GM12864 (cell line): ENCODE data around the gene OR52B4.
"Not testable (repeated sequence)": the region's sequence is repeated elsewhere in the genome, so short reads cannot be mapped to it uniquely, and the experiment has no call there.

ENCODE experiments used
- DNase-seq: peaks from one replicate; pipeline ENCODE4 v3.0.0-alpha.2; 2011; ENCODE audit warnings: low read depth
- H3K4me3 ChIP-seq: 2 replicates; pipeline ENCODE4 v1.5.1; 2011; ENCODE audit warnings: mild to moderate bottlenecking, low read depth, low read length, control low read depth
- TF ChIP-seq, protein P1 (sequence below): IDR thresholded peaks from 2 replicates; pipeline ENCODE4 v1.5.1; 2011; ENCODE audit warnings: low read depth, mild to moderate bottlenecking, moderate library complexity, low read length, control low read depth, inconsistent platforms; ENCODE audit errors: missing control alignments

Gene OR52B4

DNA sequence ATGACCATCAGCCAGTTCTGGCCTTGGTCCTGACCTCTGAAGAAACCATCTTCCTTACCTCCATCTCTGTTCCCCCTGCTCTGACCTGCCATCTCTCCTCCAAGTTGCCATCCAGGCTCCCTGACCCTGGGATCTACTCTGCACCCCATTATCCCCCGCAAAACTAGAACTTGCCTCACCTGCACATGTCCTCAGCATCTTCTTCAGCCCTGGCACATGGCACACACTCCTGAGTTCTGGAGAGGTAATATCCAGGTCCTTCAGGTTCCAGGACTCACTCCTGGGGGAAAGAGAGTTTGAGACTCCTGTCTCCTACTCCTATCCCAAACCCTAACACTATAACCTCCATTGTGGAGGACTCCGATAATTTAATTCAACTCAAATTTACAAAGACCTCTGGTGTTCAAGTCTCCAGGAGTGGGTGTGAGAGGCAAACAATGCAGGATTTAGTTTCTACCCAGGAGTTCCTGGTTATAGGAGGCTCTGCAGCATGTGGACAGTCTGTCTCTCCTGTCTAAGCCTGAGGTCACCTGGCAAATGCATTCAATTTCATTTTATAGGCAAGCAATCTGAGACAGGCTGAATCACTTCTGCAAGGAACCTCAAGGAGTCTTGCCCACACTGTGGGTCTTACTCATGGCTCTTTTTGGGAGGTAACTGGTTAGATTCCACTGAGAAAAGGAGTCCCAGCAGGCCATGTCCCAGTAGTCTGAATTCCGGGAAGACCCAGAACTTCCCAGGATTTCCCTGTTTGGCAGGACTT lies 18.0 kb upstream of the OR52B4 start:
- TF ChIP-seq, protein P1, sequence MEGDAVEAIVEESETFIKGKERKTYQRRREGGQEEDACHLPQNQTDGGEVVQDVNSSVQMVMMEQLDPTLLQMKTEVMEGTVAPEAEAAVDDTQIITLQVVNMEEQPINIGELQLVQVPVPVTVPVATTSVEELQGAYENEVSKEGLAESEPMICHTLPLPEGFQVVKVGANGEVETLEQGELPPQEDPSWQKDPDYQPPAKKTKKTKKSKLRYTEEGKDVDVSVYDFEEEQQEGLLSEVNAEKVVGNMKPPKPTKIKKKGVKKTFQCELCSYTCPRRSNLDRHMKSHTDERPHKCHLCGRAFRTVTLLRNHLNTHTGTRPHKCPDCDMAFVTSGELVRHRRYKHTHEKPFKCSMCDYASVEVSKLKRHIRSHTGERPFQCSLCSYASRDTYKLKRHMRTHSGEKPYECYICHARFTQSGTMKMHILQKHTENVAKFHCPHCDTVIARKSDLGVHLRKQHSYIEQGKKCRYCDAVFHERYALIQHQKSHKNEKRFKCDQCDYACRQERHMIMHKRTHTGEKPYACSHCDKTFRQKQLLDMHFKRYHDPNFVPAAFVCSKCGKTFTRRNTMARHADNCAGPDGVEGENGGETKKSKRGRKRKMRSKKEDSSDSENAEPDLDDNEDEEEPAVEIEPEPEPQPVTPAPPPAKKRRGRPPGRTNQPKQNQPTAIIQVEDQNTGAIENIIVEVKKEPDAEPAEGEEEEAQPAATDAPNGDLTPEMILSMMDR: no peak
- no peak overlapping the region for H3K4me3 ChIP-seq
- no peak for DNase-seq

DNA sequence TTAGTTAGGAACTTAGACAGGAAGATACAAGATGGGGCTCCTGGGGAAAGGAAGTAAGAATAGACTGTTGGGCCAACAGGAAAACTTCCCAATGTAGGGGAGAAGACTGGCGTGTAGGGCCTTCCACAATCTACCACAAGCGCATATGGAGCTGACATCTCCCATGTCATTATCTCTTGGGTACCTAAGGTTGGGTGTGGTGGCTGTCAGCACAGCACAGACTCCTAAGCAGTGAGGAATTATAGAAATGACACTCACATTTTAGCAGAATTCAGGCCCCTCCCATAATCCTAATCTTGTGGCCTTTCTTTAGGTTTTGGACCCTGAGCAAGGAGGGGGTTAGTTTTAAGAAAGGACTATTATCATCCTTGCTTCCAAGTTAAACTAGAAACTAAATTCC lies 13.7 kb upstream of the OR52B4 start:
- no peak overlapping the region for H3K4me3 ChIP-seq
- TF ChIP-seq, protein P1: no peak
- DNase-seq: no peak

DNA sequence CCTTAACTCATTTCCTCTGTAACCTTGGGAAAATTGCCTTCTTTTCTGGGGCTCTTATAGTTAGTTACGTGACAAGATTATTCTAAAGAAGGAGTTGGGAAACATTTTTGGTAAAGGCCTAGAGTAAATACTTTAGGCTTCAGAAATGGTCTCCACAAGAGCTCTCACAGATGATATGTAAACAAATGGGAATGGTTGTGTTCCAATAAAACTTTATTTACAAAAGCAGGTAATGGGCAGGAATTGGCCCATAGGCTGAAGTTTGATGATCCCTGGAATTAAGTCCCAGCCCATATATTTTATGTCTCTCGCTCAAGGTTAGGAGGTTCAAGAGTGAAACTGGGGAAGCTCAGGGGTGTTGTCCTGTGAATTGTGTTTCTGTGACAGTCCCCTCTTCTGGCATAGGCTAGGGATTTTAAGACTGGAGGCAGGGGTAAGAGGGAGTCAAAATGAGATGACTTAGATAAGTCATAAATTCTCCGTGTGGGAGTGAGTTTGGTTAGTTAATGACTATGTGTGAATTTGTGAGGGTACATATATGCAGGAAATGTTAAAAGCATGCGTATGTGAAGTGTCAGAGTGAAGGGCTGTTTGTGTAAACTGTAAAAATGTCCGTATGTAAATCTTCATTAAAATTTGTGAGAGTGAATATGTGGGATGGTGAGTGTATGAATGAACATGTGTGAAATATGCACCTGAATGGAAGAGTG lies 7.4 kb upstream of the OR52B4 start:
- no peak for DNase-seq
- no peak overlapping the region for H3K4me3 ChIP-seq
- TF ChIP-seq, protein P1: no peak

DNA sequence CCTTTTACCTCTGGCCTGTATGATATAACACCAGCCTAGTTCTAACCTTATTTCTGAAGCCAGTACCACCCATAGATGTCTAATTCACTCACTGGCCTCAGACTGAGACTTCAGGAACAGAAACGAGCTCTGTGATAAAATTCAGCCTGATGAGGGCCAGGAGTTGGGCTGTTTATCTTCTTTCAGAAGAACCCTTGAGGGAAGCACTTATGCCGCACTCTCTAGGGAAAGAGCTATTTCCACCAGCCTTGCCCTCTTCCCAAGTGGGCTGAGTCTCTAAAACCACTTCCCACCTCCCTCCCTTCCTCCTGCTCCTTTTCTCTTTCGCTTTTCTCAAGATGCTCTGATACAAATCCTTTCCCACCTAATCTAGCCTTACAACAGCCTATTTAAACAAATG lies 2.0 kb upstream of the OR52B4 start:
- TF ChIP-seq, protein P1: no peak
- DNase-seq: no peak
- no peak overlapping the region for H3K4me3 ChIP-seq

DNA sequence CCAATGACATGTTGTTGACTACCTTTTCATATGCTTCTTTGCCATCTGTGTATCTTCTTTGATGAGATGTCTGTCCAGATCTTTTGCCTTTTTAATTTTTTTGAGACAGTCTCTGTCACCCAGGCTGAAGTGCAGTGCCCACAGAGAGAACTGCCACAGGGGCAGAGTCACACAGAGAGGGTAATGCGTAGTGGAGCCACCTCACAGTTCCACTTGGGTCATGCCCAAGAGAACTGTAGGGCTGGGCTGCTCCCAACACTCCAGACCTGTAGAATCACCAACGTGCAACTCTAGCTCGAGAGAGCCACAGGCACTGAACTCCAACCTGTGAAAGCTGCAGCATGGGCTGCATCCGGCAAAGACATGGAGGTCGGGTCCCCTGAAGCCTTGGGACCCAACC lies 20.0 kb downstream of the OR52B4 start:
- H3K4me3 ChIP-seq, DNase-seq: not testable (repeated sequence)

DNA sequence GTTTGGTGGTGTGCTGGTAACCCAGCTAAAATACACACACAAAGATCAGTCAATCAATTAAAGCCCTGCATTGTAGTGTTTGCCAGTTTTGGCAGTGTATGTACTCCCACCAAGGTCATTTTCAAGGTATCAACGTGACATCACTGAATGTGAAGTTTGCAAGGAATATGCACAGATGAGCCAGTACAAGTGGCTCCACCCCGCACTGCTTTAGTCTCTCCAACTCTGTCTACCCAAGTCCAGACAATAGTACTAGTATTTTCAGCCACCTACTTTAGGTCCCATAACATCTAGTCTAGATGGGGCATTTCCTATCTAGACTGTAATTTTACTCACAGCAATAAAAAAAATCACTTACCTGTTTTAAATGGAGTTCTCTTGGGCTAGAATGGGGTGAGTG lies 22.8 kb downstream of the OR52B4 start:
- not testable (repeated sequence) for H3K4me3 ChIP-seq, DNase-seq

DNA sequence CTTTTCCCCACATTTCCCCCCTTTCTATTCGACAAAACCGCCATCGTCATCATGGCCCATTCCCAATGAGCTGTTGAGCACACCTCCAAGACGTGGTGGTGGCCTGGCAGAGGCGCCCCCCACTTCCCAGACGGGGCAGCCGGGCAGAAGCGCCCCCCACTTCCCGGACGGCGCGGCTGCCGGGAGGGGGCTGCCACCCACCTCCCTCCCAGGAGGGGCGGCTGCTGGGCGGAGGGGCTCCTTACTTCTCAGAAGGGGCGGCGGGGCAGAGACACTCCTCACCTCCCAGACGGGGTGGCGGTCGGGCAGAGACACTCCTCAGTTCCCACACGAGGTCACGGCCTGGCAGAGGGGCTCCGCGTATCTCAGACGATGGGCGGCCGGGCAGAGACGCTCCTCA lies 33.8 kb downstream of the OR52B4 start:
- H3K4me3 ChIP-seq, DNase-seq: not testable (repeated sequence)
